GM21381 (cell line): Measurements from ENCODE around the gene SOCS3.
"Not testable (repeated sequence)": the region's sequence is repeated elsewhere in the genome, so short reads cannot be mapped to it uniquely, and the experiment has no call there.

Source experiments
- ATAC-seq: cut with Tn5 transposase; IDR thresholded peaks from one replicate; pipeline ENCODE4 v1.9.1; 2021; ENCODE audit warnings: mild to moderate bottlenecking, moderate library complexity; ENCODE audit not compliant: unreplicated experiment

The SOCS3 gene

DNA sequence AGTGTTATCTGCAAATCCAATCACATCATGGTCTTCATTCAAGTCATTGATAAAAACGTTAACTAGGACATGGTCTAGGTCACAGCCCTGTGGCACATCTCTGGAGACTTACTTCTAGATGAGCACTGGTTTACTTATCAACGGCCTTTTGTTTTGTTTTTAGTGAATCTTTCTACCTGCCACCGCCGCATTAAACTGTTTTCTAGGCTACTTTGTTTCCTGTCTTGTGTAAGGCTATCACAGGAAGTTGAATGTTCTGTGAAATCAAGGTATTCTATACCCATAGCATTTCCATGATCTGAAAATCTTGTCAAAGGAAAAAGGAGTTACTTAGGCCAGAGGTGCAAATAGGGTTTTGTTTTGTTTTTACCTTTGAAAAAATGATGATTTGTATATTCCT lies 26.9 kb downstream of the SOCS3 start:
- no peak for ATAC-seq

- not testable (repeated sequence) for ATAC-seq
These were observed 28.5 kb downstream of the SOCS3 start for GRCh38 chr17:78331355-78331754.

DNA sequence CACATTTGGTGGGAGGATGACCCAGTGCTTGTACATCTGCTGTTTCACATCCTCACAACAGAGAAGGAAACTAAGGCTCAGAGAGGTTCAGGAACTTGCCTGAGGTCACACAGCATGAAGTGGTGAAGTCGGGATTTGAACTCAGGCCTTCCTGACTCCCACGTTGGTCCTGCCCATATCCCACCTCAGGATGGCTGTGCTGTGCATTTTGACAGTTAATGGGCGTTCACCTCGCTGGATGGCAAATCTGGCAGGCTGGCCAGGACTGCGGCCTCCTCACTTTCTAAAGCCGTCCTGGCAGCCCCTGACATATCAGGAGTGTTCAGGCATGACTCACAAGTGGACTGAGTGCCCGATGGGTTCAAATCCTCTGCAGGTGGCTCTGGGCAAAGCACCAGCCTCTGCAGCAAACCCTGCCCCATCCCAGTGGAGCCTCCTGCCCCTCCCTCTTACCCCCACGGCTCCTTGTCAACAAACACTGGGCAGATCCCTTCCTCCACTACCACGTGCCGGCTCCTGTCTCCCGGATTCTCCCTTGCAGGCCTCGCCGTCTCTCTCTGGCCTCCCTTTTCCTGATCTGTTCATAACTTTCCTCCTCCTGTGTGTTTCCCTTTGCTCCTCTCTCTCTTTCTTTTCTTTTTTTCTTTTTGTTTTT lies 29.2 kb downstream of the SOCS3 start:
- no peak for ATAC-seq

DNA sequence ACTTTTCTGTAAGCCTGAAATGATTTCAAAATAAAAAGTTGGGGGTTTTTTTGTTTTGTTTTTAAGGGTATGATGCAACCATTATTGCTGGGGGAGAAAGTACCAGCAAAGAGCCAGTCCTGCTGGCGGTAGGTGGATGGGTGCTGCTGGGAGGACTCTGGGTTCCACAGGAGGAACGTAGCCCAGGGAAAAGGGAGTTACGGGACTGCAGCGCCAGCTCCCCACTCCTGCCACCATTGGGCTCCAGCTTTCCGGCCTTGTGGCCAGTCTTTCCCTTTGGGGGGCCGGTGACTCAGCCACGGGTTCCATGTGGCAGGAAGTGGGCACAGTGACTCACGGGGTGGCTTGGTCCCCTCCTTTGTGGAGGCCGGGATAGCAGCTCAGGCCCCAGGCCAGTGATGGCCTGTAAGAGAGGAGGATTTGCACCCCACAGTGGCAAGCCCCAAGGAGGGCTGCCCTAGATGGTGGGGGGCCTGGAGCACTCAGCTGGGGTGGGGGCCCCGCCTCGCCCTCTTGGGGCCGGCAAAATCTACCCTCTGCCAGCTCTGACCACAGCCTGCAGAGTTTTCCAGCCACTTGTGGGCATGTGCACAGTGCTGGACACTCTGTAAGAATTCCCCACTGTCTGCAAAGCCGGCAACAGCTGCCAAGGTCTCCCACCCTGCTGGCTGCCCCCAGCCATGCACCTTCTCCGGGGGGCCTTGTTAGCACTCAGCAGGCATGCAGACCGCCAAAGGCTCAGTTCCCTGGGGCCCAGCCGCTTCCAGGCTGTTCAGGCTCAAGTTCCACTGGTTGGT lies 30.4 kb downstream of the SOCS3 start:
- no peak for ATAC-seq

DNA sequence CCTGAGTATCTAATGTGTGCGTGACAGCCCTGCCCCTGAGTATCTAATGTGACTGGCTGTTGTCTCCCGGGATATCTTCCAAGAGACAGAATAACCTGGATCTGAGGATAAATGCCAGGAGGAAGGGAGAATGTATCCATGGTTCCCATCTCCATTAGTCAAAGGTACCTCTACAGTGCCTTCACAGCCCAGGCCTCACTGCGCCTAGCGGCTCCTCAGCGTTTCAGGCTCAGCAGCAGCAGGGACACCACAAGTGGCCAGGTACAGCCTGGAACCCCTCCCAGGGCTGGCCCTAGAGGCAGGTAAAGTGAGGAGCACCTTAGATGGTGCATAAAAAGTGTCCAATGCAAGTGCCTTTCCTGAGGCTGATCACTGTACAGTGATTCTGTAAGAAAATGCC lies 32.0 kb downstream of the SOCS3 start:
- no peak for ATAC-seq

GRCh38 chr17:78325076-78325687 lies 34.7 kb downstream of the SOCS3 start:
- ATAC-seq, result no peak

- no peak for ATAC-seq
These were observed 35.3 kb downstream of the SOCS3 start for GRCh38 chr17:78324391-78325075.

GRCh38 chr17:78323826-78324390 lies 36.0 kb downstream of the SOCS3 start:
- ATAC-seq, result no peak

GRCh38 chr17:78322858-78323455 lies 36.9 kb downstream of the SOCS3 start:
- ATAC-seq, result no peak

GRCh38 chr17:78322327-78322857 lies 37.5 kb downstream of the SOCS3 start:
- ATAC-seq, result no peak

GRCh38 chr17:78318843-78319242 lies 41.0 kb downstream of the SOCS3 start:
- ATAC-seq, result no peak

- ATAC-seq, result no peak
These were observed 41.5 kb downstream of the SOCS3 start for GRCh38 chr17:78318407-78318806.

- ATAC-seq, result no peak
These were observed 42.0 kb downstream of the SOCS3 start for GRCh38 chr17:78317794-78318400.

GRCh38 chr17:78316867-78317789 lies 42.7 kb downstream of the SOCS3 start:
- no peak for ATAC-seq

DNA sequence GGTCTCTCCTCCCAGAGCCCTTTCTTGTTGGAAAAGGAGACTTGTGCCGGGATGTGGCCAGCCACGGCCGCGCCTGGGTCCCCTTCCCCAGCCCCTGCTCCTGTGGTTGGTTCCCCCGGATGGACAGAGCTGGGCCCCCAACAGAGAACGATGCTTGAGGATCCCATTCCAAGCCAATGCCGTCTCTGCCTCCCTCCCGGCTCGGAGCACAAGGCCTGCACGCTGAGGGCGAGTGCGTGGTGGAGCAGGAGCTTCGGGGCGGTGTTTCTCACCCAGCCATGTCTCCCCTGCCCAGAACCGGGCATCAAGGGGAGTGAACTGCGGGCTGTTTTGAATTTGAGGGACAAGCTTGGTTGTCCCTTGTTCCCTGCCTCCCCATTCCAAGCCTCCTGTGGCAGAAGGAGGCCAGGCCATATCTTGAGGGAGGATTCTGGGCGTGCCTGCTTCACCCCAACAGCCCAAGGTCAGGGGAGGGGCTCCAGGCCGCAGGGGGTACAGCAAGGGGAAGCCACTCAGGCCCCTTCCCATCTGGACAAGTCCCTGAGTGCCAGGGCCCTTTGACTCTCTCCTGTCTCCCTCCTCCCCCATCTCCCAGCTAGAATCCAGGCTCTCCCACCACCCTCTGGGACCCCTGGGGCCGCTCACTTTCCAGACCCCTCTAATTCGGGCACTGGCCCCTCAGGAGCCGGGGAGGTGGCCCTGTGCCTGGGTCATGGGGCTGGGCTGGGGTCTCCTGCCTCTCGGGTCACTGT lies 43.6 kb downstream of the SOCS3 start:
- no peak for ATAC-seq

- ATAC-seq, result no peak
These were observed 44.3 kb downstream of the SOCS3 start for GRCh38 chr17:78315355-78316114.

DNA sequence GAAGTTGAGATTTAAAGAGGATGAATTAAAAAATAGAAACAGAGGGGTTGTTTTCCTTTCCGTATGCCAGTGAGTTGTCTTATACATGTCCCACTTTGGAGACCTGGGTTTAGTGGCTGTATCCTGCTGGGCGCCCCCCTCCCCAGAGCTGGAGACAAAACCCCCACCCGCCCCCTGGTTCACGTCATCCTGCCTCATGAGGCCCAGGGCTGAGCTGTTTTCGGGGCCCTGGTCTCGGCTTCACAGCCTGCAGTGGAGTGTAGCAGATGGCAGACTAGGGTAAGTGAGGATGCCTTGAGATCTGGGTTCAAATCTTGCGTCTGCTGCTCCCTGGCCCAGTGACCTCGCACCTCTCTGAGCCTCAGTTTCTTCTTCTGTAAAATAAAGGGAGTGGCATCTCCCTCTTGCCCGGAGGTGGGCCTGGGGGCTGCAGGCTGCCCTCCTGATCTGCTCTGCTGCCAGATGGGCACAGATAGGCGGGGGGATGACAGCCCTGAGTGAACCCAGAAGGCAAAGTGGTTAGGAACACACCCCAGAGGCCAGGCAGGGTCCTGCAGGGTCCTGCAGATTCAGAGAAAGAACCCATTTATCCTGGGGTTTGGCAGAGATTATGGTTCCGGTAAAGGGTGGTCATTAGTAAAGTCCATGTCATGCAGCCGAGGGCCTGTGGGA lies 45.1 kb downstream of the SOCS3 start:
- ATAC-seq, result no peak
